Pericardium fibroblast (primary cell): ENCODE results near the gene KIF7. TPM values are rescaled to one million over a fixed set of nuclear protein-coding genes. Genes with fewer than 3 reads are reported as not detected.

Source experiments
- total RNA-seq: library from RNA; depleted of rRNA; stranded (reverse); fragments of >200 nt; gene quantifications from 2 replicates; pipeline ENCODE4 v1.2.3, GENCODE V29; 2015

Gene KIF7
- 13.8 and 14.1 TPM in 2 replicates for total RNA-seq

GRCh38 chr15:89654847-89655805 lies at the start of gene KIF7:
KIF7 (minus strand) TSS chr15:89655467; CDS start chr15:89652930, 2,537 bp downstream.

GRCh38 chr15:89690276-89691218 lies 35.3 kb upstream of the KIF7 start, which contains the start of the genes PEX11A and WDR93:
PEX11A (minus strand) TSS chr15:89690754; CDS start chr15:89690632, 122 bp downstream.
WDR93 (plus strand) TSS chr15:89690811; CDS start chr15:89701747, 10,936 bp downstream.

GRCh38 chr15:89679212-89679611 lies 23.9 kb upstream of the KIF7 start, which contains the start of gene PLIN1:
PLIN1 (minus strand) TSS chr15:89679367; CDS start chr15:89677489, 1,878 bp downstream.

Other genes starting within 250 kb of the KIF7 start
- gene RHCG, start 158.9 kb downstream of the KIF7 start, total RNA-seq = 0.12 TPM in 1 of 2 replicates, not detected in the other
- gene TICRR, start 80.0 kb downstream of the KIF7 start, total RNA-seq = 0.34 and 0.93 TPM in 2 replicates
- gene PLIN1, start 23.9 kb upstream of the KIF7 start, total RNA-seq = 0.26 and 1.2 TPM in 2 replicates
- 3.6 and 5.1 TPM in 2 replicates for gene PEX11A, start 35.3 kb upstream of the KIF7 start, total RNA-seq
- not detected in 2 replicates for gene WDR93, start 35.3 kb upstream of the KIF7 start, total RNA-seq
- gene MESP1, start 95.8 kb upstream of the KIF7 start, total RNA-seq = 0.23 and 0.26 TPM in 2 replicates
- 0.23 and 0.68 TPM in 2 replicates for gene MESP2, start 120.9 kb upstream of the KIF7 start, total RNA-seq
- 210 and 233 TPM in 2 replicates for gene ANPEP, start 159.4 kb upstream of the KIF7 start, total RNA-seq
- gene AP3S2, start 238.5 kb upstream of the KIF7 start, total RNA-seq = 15.2 and 27.3 TPM in 2 replicates